H9 (cell line): Measurements from ENCODE around the gene RELA. TPM values are rescaled to one million over a fixed set of nuclear protein-coding genes. Genes with fewer than 3 reads are reported as not detected.
A peak's percentile ranks its signal among the peaks of the same experiment; 100 is the strongest.

Experiments
- DNase-seq: peaks from one replicate; pipeline ENCODE4 v3.0.0-alpha.2; 2017
- H2AFZ ChIP-seq: one replicate; pipeline ENCODE4 v1.6.1; 2013; ENCODE audit warnings: mild to moderate bottlenecking, low read length, control low read depth, moderate library complexity
- H2AK5ac ChIP-seq: 2 replicates; pipeline ENCODE4 v1.6.1; 2013; ENCODE audit warnings: low read length, control low read depth, mixed read lengths; ENCODE audit not compliant: insufficient read length
- H2BK120ac ChIP-seq: one replicate; pipeline ENCODE4 v1.6.1; 2013; ENCODE audit warnings: low read depth, mild to moderate bottlenecking, low read length, control low read depth, inconsistent platforms; ENCODE audit not compliant: poor library complexity, severe bottlenecking
- H2BK12ac ChIP-seq: 2 replicates; pipeline ENCODE4 v1.6.1; 2013; ENCODE audit warnings: low read length, control low read depth, mixed read lengths, low read depth; ENCODE audit not compliant: insufficient read length
- H2BK15ac ChIP-seq: 2 replicates; pipeline ENCODE4 v1.6.1; 2013; ENCODE audit warnings: low read depth, low read length, control low read depth
- H2BK20ac ChIP-seq: one replicate; pipeline ENCODE4 v1.6.1; 2013; ENCODE audit warnings: low read depth, mild to moderate bottlenecking, low read length, control low read depth, inconsistent platforms; ENCODE audit not compliant: poor library complexity, severe bottlenecking
- H2BK5ac ChIP-seq: 2 replicates; pipeline ENCODE4 v1.6.1; 2013; ENCODE audit warnings: low read length, control low read depth, mixed read lengths; ENCODE audit not compliant: insufficient read length
- H3K14ac ChIP-seq: 2 replicates; pipeline ENCODE4 v1.6.1; 2013; ENCODE audit warnings: low read length, control low read depth; ENCODE audit not compliant: insufficient read depth
- H3K18ac ChIP-seq: 2 replicates; pipeline ENCODE4 v1.6.1; 2013; ENCODE audit warnings: low read depth, mild to moderate bottlenecking, mixed read lengths, low read length, control low read depth; ENCODE audit not compliant: insufficient read length
- H3K23ac ChIP-seq: 2 replicates; pipeline ENCODE4 v1.6.1; 2013; ENCODE audit warnings: low read length, control low read depth, mixed read lengths, low read depth; ENCODE audit not compliant: insufficient read length
- H3K23me2 ChIP-seq: 2 replicates; pipeline ENCODE4 v1.6.1; 2013; ENCODE audit warnings: low read depth, mild to moderate bottlenecking, mixed read lengths, low read length, control low read depth; ENCODE audit not compliant: insufficient read length, poor library complexity, severe bottlenecking
- H3K27ac ChIP-seq: 2 replicates; pipeline ENCODE4 v1.5.1; 2013; ENCODE audit warnings: low read length, control low read depth, mixed read lengths, low read depth; ENCODE audit not compliant: insufficient read length
- H3K27me3 ChIP-seq: 2 replicates; pipeline ENCODE4 v1.6.1; 2013; ENCODE audit warnings: low read length, control low read depth, inconsistent platforms; ENCODE audit not compliant: insufficient read depth
- H3K4ac ChIP-seq: 2 replicates; pipeline ENCODE4 v1.6.1; 2013; ENCODE audit warnings: low read depth, mild to moderate bottlenecking, control low read depth, inconsistent platforms, low read length, moderate library complexity
- H3K4me1 ChIP-seq: 2 replicates; pipeline ENCODE4 v1.6.1; 2013; ENCODE audit warnings: low read length, control low read depth, inconsistent platforms; ENCODE audit not compliant: insufficient read depth
- H3K4me2 ChIP-seq: 2 replicates; pipeline ENCODE4 v1.6.1; 2013; ENCODE audit warnings: low read length, control low read depth, mixed read lengths; ENCODE audit not compliant: insufficient read length, insufficient read depth
- H3K56ac ChIP-seq: 2 replicates; pipeline ENCODE4 v1.6.1; 2013; ENCODE audit warnings: low read depth, mild to moderate bottlenecking, mixed read lengths, low read length, control low read depth; ENCODE audit not compliant: insufficient read length
- H3K79me1 ChIP-seq: 2 replicates; pipeline ENCODE4 v1.6.1; 2013; ENCODE audit warnings: low read depth, mild to moderate bottlenecking, moderate library complexity, low read length, control low read depth, inconsistent platforms; ENCODE audit not compliant: insufficient read depth, poor library complexity, severe bottlenecking
- H3K79me2 ChIP-seq: 2 replicates; pipeline ENCODE4 v1.6.1; 2013; ENCODE audit warnings: low read length, control low read depth, inconsistent platforms; ENCODE audit not compliant: insufficient read depth
- H3K9ac ChIP-seq: 2 replicates; pipeline ENCODE4 v1.6.1; 2013; ENCODE audit warnings: low read length, control low read depth, mixed read lengths; ENCODE audit not compliant: insufficient read length; ENCODE audit errors: extremely low read depth
- H3K9me3 ChIP-seq: one replicate; pipeline ENCODE4 v1.6.1; 2013; ENCODE audit warnings: low read depth, low read length, inconsistent platforms; ENCODE audit not compliant: control insufficient read depth
- H3T11ph ChIP-seq: one replicate; pipeline ENCODE4 v1.6.1; 2013; ENCODE audit warnings: mild to moderate bottlenecking, low read length, control low read depth, inconsistent platforms
- H4K20me1 ChIP-seq: one replicate; pipeline ENCODE4 v1.6.1; 2013; ENCODE audit not compliant: control insufficient read depth, insufficient read length, insufficient read depth
- H4K5ac ChIP-seq: 2 replicates; pipeline ENCODE4 v1.6.1; 2013; ENCODE audit warnings: low read depth, mild to moderate bottlenecking, mixed read lengths, low read length, control low read depth; ENCODE audit not compliant: insufficient read length
- H4K8ac ChIP-seq: replicated peaks from 2 replicates; pipeline ENCODE4 v1.6.1; 2013; ENCODE audit warnings: low read length, control low read depth, mixed read lengths, low read depth; ENCODE audit not compliant: insufficient read length
- H4K91ac ChIP-seq: 2 replicates; pipeline ENCODE4 v1.6.1; 2013; ENCODE audit warnings: low read depth, mild to moderate bottlenecking, moderate library complexity, mixed read lengths, low read length, control low read depth; ENCODE audit not compliant: insufficient read length
- H3K27ac Mint-ChIP-seq, 3 experiments: 2 replicates in 2 of 3; 3 replicates in 1 of 3; pipeline ENCODE4 v1.8.0; 2020 to 2021; ENCODE audit warnings: mixed read lengths in 3 of 3, mild to moderate bottlenecking in 1 of 3, moderate library complexity in 1 of 3
- H3K27me3 Mint-ChIP-seq: 2 replicates; pipeline ENCODE4 v1.8.0; 2021; ENCODE audit warnings: low read depth, mild to moderate bottlenecking, moderate library complexity, mixed read lengths
- H3K36me3 Mint-ChIP-seq, 3 experiments: 2 replicates in 2 of 3; 3 replicates in 1 of 3; pipeline ENCODE4 v1.8.0; 2020 to 2021; ENCODE audit warnings: low read depth in 3 of 3, mixed read lengths in 3 of 3; ENCODE audit not compliant: insufficient read depth in 1 of 3
- H3K4me1 Mint-ChIP-seq, 2 experiments: 2 replicates each; pipeline ENCODE4 v1.8.0; 2020; ENCODE audit warnings: mixed read lengths in 2 of 2
- H3K4me3 Mint-ChIP-seq, 2 experiments: 2 replicates in 1 of 2; 3 replicates in 1 of 2; pipeline ENCODE4 v1.8.0; 2020 to 2021; ENCODE audit warnings: mild to moderate bottlenecking in 2 of 2, mixed read lengths in 2 of 2, moderate library complexity in 1 of 2
- H3K9me3 Mint-ChIP-seq, 2 experiments: 2 replicates in 1 of 2; 3 replicates in 1 of 2; pipeline ENCODE4 v1.8.0; 2020; ENCODE audit warnings: mild to moderate bottlenecking in 2 of 2, mixed read lengths in 2 of 2, moderate library complexity in 1 of 2
- CTCF ChIP-seq: fragments of 200-600 bp; sonication (generic); conservative IDR thresholded peaks from 3 replicates; pipeline ENCODE4 v1.8.0; 2021; ENCODE audit warnings: antibody characterized with exemption, mild to moderate bottlenecking
- WGBS: extraction: QIAGEN DNeasy Blood & Tissue Kit; methylation state at CpG from one replicate; pipeline ENCODE4 v1.1.7; 2013; ENCODE audit warnings: missing lambda C conversion rate, low lambda C conversion rate, mixed read lengths; ENCODE audit not compliant: insufficient read length; ENCODE audit errors: extremely low coverage; 5-methylcytosine and 5-hydroxymethylcytosine counted together
- total RNA-seq: library from RNA; stranded (reverse); gene quantifications from 2 replicates; pipeline ENCODE4 v1.2.1, GENCODE V29; 2021

Gene RELA
- total RNA-seq, 1 experiment from 2014 or later = 48.8 TPM

GRCh38 chr11:65618763-65619162, 44.0 kb downstream of the RELA start:
- no peak for DNase-seq
- no peak overlapping the region for H2BK20ac ChIP-seq
- Mint-ChIP-seq H3K27ac (peak overlapping the region in 1 of 3 experiments; percentile 62; a peak in 1 of 7 replicates), H3K4me1 (peaks cover 8% of the 10 kb centered on the region in 2 experiments), H3K9me3 (no peaks in the 10 kb centered on the region), H3K4me3 (no peak overlapping the region; a peak in 2 of 5 replicates), H3K27me3 (peaks cover 3% of the 10 kb centered on the region), H3K36me3 (peaks cover 18 to 53% (median 52%) of the 10 kb centered on the region in 3 experiments; a peak in 6 of 7 replicates)
- no peak overlapping the region for H3K18ac ChIP-seq
- no peak overlapping the region for H4K5ac ChIP-seq
- H2AK5ac ChIP-seq = no peak overlapping the region
- H3K23ac ChIP-seq = no peak overlapping the region
- no CpG with 5 or more reads among the region's 14 CpGs for WGBS
- H3K4me2 ChIP-seq = no peak overlapping the region
- H3K14ac ChIP-seq = no peak overlapping the region
- peaks cover 7% of the 10 kb centered on the region; the same call in 1 of the 2 replicates for H3K79me2 ChIP-seq
- no peak overlapping the region for H3K4ac ChIP-seq
- H4K8ac ChIP-seq = no peak overlapping the region
- H3K9me3 ChIP-seq = no peaks in the 10 kb centered on the region
- H2AFZ ChIP-seq = no peak overlapping the region
- H3K23me2 ChIP-seq = peaks cover 14% of the 10 kb centered on the region
- H3K9ac ChIP-seq = no peak overlapping the region
- H3K4me1 ChIP-seq = no peaks in the 10 kb centered on the region; the same call in none of the 2 replicates
- H3T11ph ChIP-seq = no peak overlapping the region
- H2BK15ac ChIP-seq = no peak overlapping the region
- no peaks in the 10 kb centered on the region for H4K20me1 ChIP-seq
- H3K27me3 ChIP-seq = no peaks in the 10 kb centered on the region
- no peak overlapping the region for H2BK120ac ChIP-seq
- H2BK5ac ChIP-seq = no peak overlapping the region
- H4K91ac ChIP-seq = no peak overlapping the region
- H2BK12ac ChIP-seq = no peak overlapping the region
- TF ChIP-seq CTCF = no peak
- no peaks in the 10 kb centered on the region for H3K79me1 ChIP-seq
- H3K27ac ChIP-seq = no peak overlapping the region
- no peak overlapping the region for H3K56ac ChIP-seq
